IPS DF 6.9 (cell line): ENCODE data around the gene NCF2.
A peak's percentile ranks its signal among the peaks of the same experiment; 100 is the strongest.

Source experiments
- DNase-seq: peaks from one replicate; pipeline ENCODE4 v3.0.0-alpha.2; 2013; ENCODE audit warnings: low read depth, low spot score
- H3K27ac ChIP-seq: one replicate; pipeline ENCODE4 v1.5.1; 2013; ENCODE audit warnings: low read length, control low read depth
- H3K27me3 ChIP-seq: 2 replicates; pipeline ENCODE4 v1.6.1; 2013; ENCODE audit warnings: mild to moderate bottlenecking, low read length; ENCODE audit not compliant: control insufficient read depth, insufficient read depth
- H3K36me3 ChIP-seq: 2 replicates; pipeline ENCODE4 v1.6.1; 2013; ENCODE audit warnings: low read length; ENCODE audit not compliant: control insufficient read depth, insufficient read depth
- H3K4me1 ChIP-seq: 2 replicates; pipeline ENCODE4 v1.6.1; 2013; ENCODE audit warnings: low read length; ENCODE audit not compliant: control insufficient read depth, insufficient read depth
- H3K4me3 ChIP-seq: 2 replicates; pipeline ENCODE4 v1.5.1; 2013; ENCODE audit warnings: mild to moderate bottlenecking, low read length
- H3K9me3 ChIP-seq: 2 replicates; pipeline ENCODE4 v1.6.1; 2013; ENCODE audit warnings: low read length, inconsistent platforms; ENCODE audit not compliant: control insufficient read depth, insufficient read depth
- WGBS: extraction: QIAGEN DNeasy Blood & Tissue Kit; methylation state at CpG from one replicate; pipeline ENCODE4 v1.1.7; 2013; ENCODE audit warnings: mixed read lengths, missing lambda C conversion rate; ENCODE audit not compliant: insufficient read length, insufficient coverage; 5-methylcytosine and 5-hydroxymethylcytosine counted together

Gene NCF2

GRCh38 chr1:183543619-183544204, 46.5 kb downstream of the NCF2 start:
- no CpG with 5 or more reads among the region's 2 CpGs for WGBS

GRCh38 chr1:183537405-183537804, 52.9 kb downstream of the NCF2 start:
- WGBS, result no CpG with 5 or more reads among the region's 4 CpGs
- no peak overlapping the region for H3K4me3 ChIP-seq
- no peaks in the 10 kb centered on the region for H3K4me1 ChIP-seq
- no peak overlapping the region for H3K27ac ChIP-seq
- H3K27me3 ChIP-seq, result no peaks in the 10 kb centered on the region
- no peak for DNase-seq
- peaks cover 8% of the 10 kb centered on the region; the same call in 1 of the 2 replicates for H3K36me3 ChIP-seq
- H3K9me3 ChIP-seq, result no peaks in the 10 kb centered on the region

More at GRCh38 chr1:183543619-183544204, 46.5 kb downstream of the NCF2 start:
- H3K36me3 ChIP-seq, result peaks cover 12% of the 10 kb centered on the region; the same call in 1 of the 2 replicates
- no peaks in the 10 kb centered on the region for H3K4me1 ChIP-seq
- no peaks in the 10 kb centered on the region for H3K27me3 ChIP-seq
- no peak overlapping the region for H3K27ac ChIP-seq
- peak; percentile 25 for DNase-seq
- no peak overlapping the region for H3K4me3 ChIP-seq
- no peaks in the 10 kb centered on the region for H3K9me3 ChIP-seq

- H3K36me3 ChIP-seq, result no peaks in the 10 kb centered on the region; the same call in 1 of the 2 replicates
- no CpG with 5 or more reads among the region's 3 CpGs for WGBS
Measured at GRCh38 chr1:183533617-183534174, 56.6 kb downstream of the NCF2 start.

GRCh38 chr1:183528577-183528976, 61.7 kb downstream of the NCF2 start:
- no peaks in the 10 kb centered on the region for H3K27me3 ChIP-seq
- peaks cover 2% of the 10 kb centered on the region; the same call in 1 of the 2 replicates for H3K36me3 ChIP-seq
- no peak overlapping the region for H3K27ac ChIP-seq
- no peaks in the 10 kb centered on the region for H3K9me3 ChIP-seq
- H3K4me3 ChIP-seq, result no peak overlapping the region
- no CpG with 5 or more reads among the region's 3 CpGs for WGBS
- no peaks in the 10 kb centered on the region for H3K4me1 ChIP-seq
- no peak for DNase-seq

More at GRCh38 chr1:183533617-183534174, 56.6 kb downstream of the NCF2 start:
- DNase-seq, result no peak
- no peak overlapping the region for H3K4me3 ChIP-seq
- H3K27ac ChIP-seq, result no peak overlapping the region
- no peaks in the 10 kb centered on the region for H3K4me1 ChIP-seq
- no peaks in the 10 kb centered on the region for H3K27me3 ChIP-seq
- H3K9me3 ChIP-seq, result no peaks in the 10 kb centered on the region

- no peak overlapping the region for H3K27ac ChIP-seq
- DNase-seq, result no peak
- H3K27me3 ChIP-seq, result no peaks in the 10 kb centered on the region
- no peaks in the 10 kb centered on the region; the same call in 1 of the 2 replicates for H3K36me3 ChIP-seq
- no peak overlapping the region for H3K4me3 ChIP-seq
- no peaks in the 10 kb centered on the region for H3K9me3 ChIP-seq
- no CpG with 5 or more reads among the region's 1 CpG for WGBS
- no peaks in the 10 kb centered on the region for H3K4me1 ChIP-seq
Measured at GRCh38 chr1:183522104-183522503, 68.2 kb downstream of the NCF2 start.

GRCh38 chr1:183520379-183520778, 69.9 kb downstream of the NCF2 start:
- no CpG with 5 or more reads among the region's 1 CpG for WGBS
- Histone ChIP-seq H3K9me3 (no peaks in the 10 kb centered on the region), H3K4me3 (no peak overlapping the region)

GRCh38 chr1:183517401-183517800, 72.9 kb downstream of the NCF2 start:
- no peaks in the 10 kb centered on the region for H3K27me3 ChIP-seq
- H3K4me1 ChIP-seq, result no peaks in the 10 kb centered on the region
- no peaks in the 10 kb centered on the region; the same call in 1 of the 2 replicates for H3K36me3 ChIP-seq
- no peak for DNase-seq
- no peak overlapping the region for H3K27ac ChIP-seq
- no peak overlapping the region for H3K4me3 ChIP-seq
- H3K9me3 ChIP-seq, result no peaks in the 10 kb centered on the region
- no CpG with 5 or more reads among the region's 6 CpGs for WGBS

More at GRCh38 chr1:183520379-183520778, 69.9 kb downstream of the NCF2 start:
- Histone ChIP-seq H3K4me1 (no peaks in the 10 kb centered on the region), H3K27ac (no peak overlapping the region), H3K27me3 (no peaks in the 10 kb centered on the region), H3K36me3 (no peaks in the 10 kb centered on the region; the same call in 1 of the 2 replicates)
- no peak for DNase-seq

GRCh38 chr1:183516725-183517124, 73.5 kb downstream of the NCF2 start:
- WGBS, result no CpG with 5 or more reads among the region's 2 CpGs
- Histone ChIP-seq H3K9me3 (no peaks in the 10 kb centered on the region), H3K27me3 (no peaks in the 10 kb centered on the region), H3K36me3 (no peaks in the 10 kb centered on the region; the same call in 1 of the 2 replicates), H3K4me3 (no peak overlapping the region), H3K27ac (no peak overlapping the region), H3K4me1 (no peaks in the 10 kb centered on the region)
- no peak for DNase-seq

- WGBS, result no CpG with 5 or more reads among the region's 2 CpGs
- Histone ChIP-seq H3K27ac (no peak overlapping the region), H3K27me3 (no peaks in the 10 kb centered on the region), H3K36me3 (no peaks in the 10 kb centered on the region; the same call in 1 of the 2 replicates), H3K4me3 (no peak overlapping the region), H3K4me1 (no peaks in the 10 kb centered on the region), H3K9me3 (no peaks in the 10 kb centered on the region)
- no peak for DNase-seq
Measured at GRCh38 chr1:183515002-183515689, 75.1 kb downstream of the NCF2 start.

- Histone ChIP-seq H3K27me3 (no peaks in the 10 kb centered on the region), H3K4me1 (no peaks in the 10 kb centered on the region), H3K9me3 (no peaks in the 10 kb centered on the region), H3K36me3 (no peaks in the 10 kb centered on the region; the same call in 1 of the 2 replicates), H3K27ac (no peak overlapping the region), H3K4me3 (no peak overlapping the region)
- WGBS, result no CpG with 5 or more reads among the region's 1 CpG
- no peak for DNase-seq
Measured at GRCh38 chr1:183514235-183514634, 76.0 kb downstream of the NCF2 start.
